ENCODE measurements around the gene CDH13. TPM values are rescaled to one million over a fixed set of nuclear protein-coding genes. Genes with fewer than 3 reads are reported as not detected.

Gene CDH13
- total and polyA plus RNA-seq, 2 experiments from 2014 or later, result 2.9 to 4.8 TPM

DNA sequence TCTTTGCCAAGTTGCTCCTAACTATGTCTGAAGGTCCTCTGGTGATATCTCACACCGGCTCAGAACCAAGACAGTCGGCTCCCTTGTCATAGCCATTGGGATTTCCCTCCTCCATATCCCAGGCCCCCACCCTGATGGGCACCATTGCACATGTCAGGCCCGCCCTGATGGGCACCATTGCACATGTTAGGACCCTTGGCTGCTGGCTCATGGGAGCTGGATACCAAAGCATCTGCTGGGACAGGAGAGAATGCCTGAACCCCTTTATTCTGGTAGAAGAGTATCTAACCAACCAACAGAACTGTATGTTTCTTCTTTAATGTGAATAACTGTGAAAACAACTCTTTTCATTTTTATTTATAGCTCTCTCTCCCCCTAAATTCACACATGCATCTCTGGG lies 726.5 kb downstream of the CDH13 start:
- Histone ChIP-seq H3K27ac (no peak overlapping the region), H3K9me3 (ENCODE audit: low read depth) (no peaks in the 10 kb centered on the region), H3K4me3 (no peak overlapping the region), H3K4me1 (ENCODE audit: low read depth) (no peaks in the 10 kb centered on the region), H3K36me3 (no peaks in the 10 kb centered on the region), H3K27me3 (no peaks in the 10 kb centered on the region)
- TF ChIP-seq, protein P1, sequence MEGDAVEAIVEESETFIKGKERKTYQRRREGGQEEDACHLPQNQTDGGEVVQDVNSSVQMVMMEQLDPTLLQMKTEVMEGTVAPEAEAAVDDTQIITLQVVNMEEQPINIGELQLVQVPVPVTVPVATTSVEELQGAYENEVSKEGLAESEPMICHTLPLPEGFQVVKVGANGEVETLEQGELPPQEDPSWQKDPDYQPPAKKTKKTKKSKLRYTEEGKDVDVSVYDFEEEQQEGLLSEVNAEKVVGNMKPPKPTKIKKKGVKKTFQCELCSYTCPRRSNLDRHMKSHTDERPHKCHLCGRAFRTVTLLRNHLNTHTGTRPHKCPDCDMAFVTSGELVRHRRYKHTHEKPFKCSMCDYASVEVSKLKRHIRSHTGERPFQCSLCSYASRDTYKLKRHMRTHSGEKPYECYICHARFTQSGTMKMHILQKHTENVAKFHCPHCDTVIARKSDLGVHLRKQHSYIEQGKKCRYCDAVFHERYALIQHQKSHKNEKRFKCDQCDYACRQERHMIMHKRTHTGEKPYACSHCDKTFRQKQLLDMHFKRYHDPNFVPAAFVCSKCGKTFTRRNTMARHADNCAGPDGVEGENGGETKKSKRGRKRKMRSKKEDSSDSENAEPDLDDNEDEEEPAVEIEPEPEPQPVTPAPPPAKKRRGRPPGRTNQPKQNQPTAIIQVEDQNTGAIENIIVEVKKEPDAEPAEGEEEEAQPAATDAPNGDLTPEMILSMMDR (IDR thresholded peaks at IDR 0.05; ENCODE audit: low read depth, low read length), result no peak
- DNase-seq (ENCODE audit: low read depth in 1 of 2, low spot score in 1 of 2), result no peak

DNA sequence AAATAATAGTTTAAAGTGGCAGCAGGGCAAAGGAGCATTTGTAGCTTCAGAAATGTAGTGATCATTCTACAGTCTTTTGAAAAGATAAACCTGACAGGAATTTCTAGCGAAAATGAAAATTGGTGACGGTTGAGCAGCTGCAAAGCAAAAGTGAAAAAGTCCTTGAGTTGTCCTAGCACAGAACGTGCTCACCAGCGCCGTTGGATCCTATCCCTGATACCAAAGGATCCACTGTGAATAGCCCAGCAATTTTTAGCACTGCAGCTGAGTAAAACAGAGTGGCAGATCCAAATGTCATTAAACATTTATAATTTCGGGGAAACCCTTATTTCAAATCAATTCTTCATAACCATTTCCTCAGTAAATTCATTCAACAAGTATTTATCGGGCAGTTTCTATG lies 727.2 kb downstream of the CDH13 start:
- H3K9me3 ChIP-seq (ENCODE audit: low read depth), result no peaks in the 10 kb centered on the region
- no peak for DNase-seq (ENCODE audit: low read depth in 1 of 2, low spot score in 1 of 2)
- H3K4me3 ChIP-seq, result no peak overlapping the region
- no peaks in the 10 kb centered on the region for H3K4me1 ChIP-seq (ENCODE audit: low read depth)
- H3K36me3 ChIP-seq, result no peaks in the 10 kb centered on the region
- H3K27me3 ChIP-seq, result no peaks in the 10 kb centered on the region
- TF ChIP-seq, protein P1 (IDR thresholded peaks at IDR 0.05; ENCODE audit: low read depth, low read length), result no peak
- no peak overlapping the region for H3K27ac ChIP-seq

DNA sequence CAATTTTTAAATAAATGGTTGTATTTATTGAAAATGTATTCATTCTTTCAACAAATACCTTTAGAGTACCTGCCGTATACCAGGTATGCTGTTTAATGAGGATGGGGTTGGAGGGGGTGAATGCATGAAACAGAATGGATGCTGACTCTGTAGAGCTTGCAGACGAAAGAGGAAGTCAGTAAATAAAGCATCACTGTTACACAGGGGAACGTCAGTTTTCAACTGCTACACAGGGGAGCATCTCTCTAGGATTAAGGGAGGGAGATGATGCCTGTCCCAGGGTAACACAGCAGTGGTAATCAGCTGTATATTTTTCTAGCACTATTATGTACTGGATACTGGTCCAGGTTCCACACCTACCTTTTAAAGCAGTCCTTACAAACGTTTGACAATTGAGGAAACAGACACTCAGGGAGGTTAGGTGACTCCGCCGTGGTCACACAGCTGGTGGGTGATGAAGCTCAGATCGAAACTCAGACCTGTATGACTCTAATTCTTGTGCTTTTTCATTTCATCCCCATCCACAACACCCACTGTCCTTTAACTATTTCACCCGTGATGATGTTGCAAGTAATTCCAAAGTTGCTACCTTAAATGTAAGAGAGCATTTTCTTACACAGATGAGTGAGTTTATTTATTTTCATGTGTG lies 728.9 kb downstream of the CDH13 start:
- no peaks in the 10 kb centered on the region for H3K36me3 ChIP-seq
- H3K27me3 ChIP-seq, result no peaks in the 10 kb centered on the region
- H3K4me1 ChIP-seq (ENCODE audit: low read depth), result no peaks in the 10 kb centered on the region
- no peak overlapping the region for H3K4me3 ChIP-seq
- DNase-seq (ENCODE audit: low read depth in 1 of 2, low spot score in 1 of 2), result no peak
- no peaks in the 10 kb centered on the region for H3K9me3 ChIP-seq (ENCODE audit: low read depth)
- TF ChIP-seq, protein P1 (IDR thresholded peaks at IDR 0.05; ENCODE audit: low read depth, low read length), result no peak
- no peak overlapping the region for H3K27ac ChIP-seq

DNA sequence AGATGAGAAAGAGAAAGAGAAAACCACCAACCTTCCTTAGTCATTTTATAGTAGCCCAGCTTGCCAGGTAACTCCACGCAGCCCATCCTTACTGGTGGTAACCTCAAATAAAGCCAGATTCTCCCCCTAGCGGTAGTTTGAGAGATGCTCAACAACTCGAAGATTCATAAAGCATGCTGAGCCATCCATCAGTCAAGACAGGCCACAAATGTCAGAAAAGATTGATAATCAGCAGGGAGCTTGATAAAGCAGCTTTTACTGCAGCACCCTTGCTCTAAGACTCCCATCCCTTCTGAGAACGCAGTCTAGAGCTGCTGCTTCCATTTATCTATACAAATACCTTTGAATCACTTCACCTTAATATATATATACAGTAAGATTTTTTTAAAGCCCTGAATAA lies 729.5 kb downstream of the CDH13 start:
- TF ChIP-seq, protein P1 (IDR thresholded peaks at IDR 0.05; ENCODE audit: low read depth, low read length), result peak; percentile 79
- Histone ChIP-seq H3K4me3 (no peak overlapping the region), H3K27me3 (no peaks in the 10 kb centered on the region), H3K9me3 (ENCODE audit: low read depth) (no peaks in the 10 kb centered on the region), H3K36me3 (no peaks in the 10 kb centered on the region), H3K27ac (no peak overlapping the region), H3K4me1 (ENCODE audit: low read depth) (no peaks in the 10 kb centered on the region)
- peak; percentile 71 to 81 for DNase-seq (ENCODE audit: low read depth in 1 of 2, low spot score in 1 of 2)

DNA sequence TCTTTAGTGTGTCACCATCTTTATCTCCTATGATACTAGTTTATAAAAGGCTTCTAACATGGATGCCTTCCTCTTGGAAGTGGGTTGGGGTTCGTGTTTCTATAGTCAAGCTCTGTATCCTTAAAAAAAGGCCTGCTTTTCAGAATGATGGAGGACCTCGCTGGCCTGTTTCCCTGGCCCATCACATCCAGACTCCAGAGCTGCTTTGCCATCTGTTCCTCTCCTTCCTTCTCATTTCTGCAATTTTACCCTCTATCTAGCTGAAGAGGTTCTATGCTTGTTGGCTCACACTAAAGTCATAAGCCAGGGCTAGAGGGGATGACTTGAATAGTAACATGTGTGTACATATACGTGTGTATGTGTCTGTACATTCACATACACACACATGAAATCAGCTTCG lies 730.2 kb downstream of the CDH13 start:
- TF ChIP-seq, protein P1 (IDR thresholded peaks at IDR 0.05; ENCODE audit: low read depth, low read length), result no peak
- H3K4me3 ChIP-seq, result no peak overlapping the region

More for the DNA sequence above, 730.2 kb downstream of the CDH13 start:
- Histone ChIP-seq H3K27ac (no peak overlapping the region), H3K27me3 (no peaks in the 10 kb centered on the region), H3K9me3 (ENCODE audit: low read depth) (no peaks in the 10 kb centered on the region), H3K36me3 (no peaks in the 10 kb centered on the region), H3K4me1 (ENCODE audit: low read depth) (no peaks in the 10 kb centered on the region)
- no peak for DNase-seq (ENCODE audit: low read depth in 1 of 2, low spot score in 1 of 2)

Data from cardiac muscle cell (in vitro differentiated cells and primary cell).